H1 (cell line): ENCODE results near the gene THOC5.

Experiments
- ATF2 ChIP-seq: IDR thresholded peaks from 2 replicates; pipeline ENCODE4 v1.6.1; 2012; ENCODE audit warnings: low read length, inconsistent platforms
- HDAC2 ChIP-seq, 2 experiments: fragments of 300-600 bp in 1 of 2; sonication (generic) in 1 of 2; IDR thresholded peaks; 2 replicates each; pipeline ENCODE4 v1.6.1; 2011 to 2012; ENCODE audit warnings: low read depth in 2 of 2, low read length in 2 of 2, mild to moderate bottlenecking in 2 of 2, moderate library complexity in 2 of 2, borderline replicate concordance in 1 of 2, inconsistent platforms in 1 of 2
- NRF1 ChIP-seq: IDR thresholded peaks from 2 replicates; pipeline ENCODE4 v1.6.1; 2011; ENCODE audit warnings: mild to moderate bottlenecking, low read depth, low read length, improper control_type of control experiment

DNA sequence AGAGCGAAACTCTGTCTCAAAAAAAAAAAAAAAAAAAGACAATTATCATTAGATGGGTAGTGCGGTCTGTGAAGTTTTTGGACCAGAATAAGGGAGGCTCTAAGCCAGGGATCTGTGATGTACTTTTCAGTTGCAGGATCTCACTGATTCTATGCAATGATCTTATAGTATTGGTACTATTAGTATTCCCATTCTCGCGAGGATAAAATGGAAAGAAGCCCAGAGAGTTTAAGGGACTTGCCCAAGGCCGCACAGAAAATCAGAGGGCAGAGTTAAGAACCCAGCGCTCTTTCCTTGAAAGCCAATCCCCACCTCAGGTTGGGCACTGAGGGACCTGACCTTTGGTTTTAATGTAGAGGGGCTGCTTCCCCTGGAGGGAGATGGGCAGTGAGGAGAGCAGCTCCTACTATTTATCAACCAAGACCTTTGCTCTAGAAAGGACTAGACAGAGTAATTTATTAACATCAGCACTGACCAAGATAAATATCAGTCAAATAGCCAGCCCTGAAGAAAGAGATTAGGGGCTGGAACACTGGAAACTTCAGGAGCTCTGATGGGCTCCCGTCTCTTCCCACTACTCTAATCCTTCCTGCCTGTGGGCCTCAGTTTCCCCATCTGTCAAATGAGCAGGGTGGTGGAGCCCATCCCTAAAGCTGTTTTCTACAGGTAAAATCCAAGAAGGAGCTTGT lies 21.3 kb upstream of the THOC5 start:
- no peak for TF ChIP-seq ATF2
- TF ChIP-seq HDAC2 (IDR thresholded peaks at IDR 0.05; ENCODE audit: borderline replicate concordance in 1 of 2, low read depth in 2 of 2, low read length in 2 of 2): no peak
- no peak for TF ChIP-seq NRF1
